ENCODE results near the gene RNF227. TPM values are rescaled to one million over a fixed set of nuclear protein-coding genes. Genes with fewer than 3 reads are reported as not detected.
A peak's percentile ranks its signal among the peaks of the same experiment; 100 is the strongest.

RNF227 gene
- total RNA-seq, 6 experiments from 2014 or later = 0.18 to 0.70 (median 0.46) TPM

DNA sequence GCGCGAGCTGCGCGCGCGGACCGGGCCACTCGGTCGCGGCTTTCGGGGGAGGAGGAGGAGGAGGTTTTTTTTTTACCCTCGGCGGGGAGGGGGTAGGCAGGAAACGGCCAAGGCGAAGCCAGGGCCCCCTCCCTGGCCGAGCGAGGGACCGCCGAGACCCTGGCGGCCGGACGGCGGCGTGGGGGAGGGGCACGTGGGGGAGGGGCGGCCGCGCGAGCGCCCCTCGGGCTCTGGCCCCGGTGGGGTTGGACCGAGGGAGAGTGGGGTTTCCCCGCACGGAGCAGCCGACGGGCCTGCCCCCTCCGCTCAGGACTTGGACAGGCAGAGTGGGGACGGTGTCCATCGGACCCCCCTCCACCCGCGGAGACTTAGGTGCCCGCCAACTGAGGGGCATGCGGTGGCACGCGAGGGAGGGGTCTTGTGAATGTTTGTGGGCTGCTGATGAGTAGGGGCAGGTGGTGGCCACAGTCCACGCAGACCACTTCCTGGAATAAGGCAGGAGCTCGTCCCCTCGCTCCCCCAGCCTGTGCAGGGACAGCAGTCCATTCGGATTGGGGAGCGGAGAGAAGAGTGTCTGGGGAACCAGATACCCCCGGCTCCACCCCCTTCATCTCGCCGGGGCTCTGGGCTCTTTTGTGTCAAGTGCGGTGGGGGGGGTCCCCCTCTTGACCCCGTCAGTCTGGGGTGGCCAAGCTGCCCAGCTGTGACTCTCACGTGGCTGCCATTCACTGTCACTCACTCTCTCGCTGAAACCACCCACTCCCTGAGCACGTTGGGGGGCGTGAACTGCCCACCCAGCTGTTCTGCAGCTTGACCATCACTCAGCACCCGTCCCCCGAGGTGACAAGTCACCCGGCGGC is 30.5 kb downstream of the RNF227 start:
- Histone ChIP-seq H3K4me1 (peaks cover 3 to 43% (median 22%) of the 10 kb centered on the region in 4 donors), H3K9me3 (no peaks in the 10 kb centered on the region), H3K36me3 (no peaks in the 10 kb centered on the region), H3K4me3 (peak overlapping the region; percentile 56 to 63 (median 59)), H3K27ac (peak overlapping the region; percentile 82 to 88 (median 82)), H3K27me3 (no peaks in the 10 kb centered on the region)
- TF ChIP-seq, protein P1, sequence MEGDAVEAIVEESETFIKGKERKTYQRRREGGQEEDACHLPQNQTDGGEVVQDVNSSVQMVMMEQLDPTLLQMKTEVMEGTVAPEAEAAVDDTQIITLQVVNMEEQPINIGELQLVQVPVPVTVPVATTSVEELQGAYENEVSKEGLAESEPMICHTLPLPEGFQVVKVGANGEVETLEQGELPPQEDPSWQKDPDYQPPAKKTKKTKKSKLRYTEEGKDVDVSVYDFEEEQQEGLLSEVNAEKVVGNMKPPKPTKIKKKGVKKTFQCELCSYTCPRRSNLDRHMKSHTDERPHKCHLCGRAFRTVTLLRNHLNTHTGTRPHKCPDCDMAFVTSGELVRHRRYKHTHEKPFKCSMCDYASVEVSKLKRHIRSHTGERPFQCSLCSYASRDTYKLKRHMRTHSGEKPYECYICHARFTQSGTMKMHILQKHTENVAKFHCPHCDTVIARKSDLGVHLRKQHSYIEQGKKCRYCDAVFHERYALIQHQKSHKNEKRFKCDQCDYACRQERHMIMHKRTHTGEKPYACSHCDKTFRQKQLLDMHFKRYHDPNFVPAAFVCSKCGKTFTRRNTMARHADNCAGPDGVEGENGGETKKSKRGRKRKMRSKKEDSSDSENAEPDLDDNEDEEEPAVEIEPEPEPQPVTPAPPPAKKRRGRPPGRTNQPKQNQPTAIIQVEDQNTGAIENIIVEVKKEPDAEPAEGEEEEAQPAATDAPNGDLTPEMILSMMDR (IDR thresholded peaks at IDR 0.05) = no peak
- TF ChIP-seq POLR2A (IDR thresholded peaks at IDR 0.05) = no peak
- peak in 1 of 4 donors; percentile 1 for ATAC-seq
- intact Hi-C loops (cut with DNase I) = no loop called here
- 0% methylated on average over 2 of the region's 64 CpGs for WGBS (ENCODE audit: insufficient coverage, low coverage, low lambda C conversion rate, missing lambda C conversion rate)
- DNase-seq = peak in 2 of 3 donors; percentile 49 to 57

DNA sequence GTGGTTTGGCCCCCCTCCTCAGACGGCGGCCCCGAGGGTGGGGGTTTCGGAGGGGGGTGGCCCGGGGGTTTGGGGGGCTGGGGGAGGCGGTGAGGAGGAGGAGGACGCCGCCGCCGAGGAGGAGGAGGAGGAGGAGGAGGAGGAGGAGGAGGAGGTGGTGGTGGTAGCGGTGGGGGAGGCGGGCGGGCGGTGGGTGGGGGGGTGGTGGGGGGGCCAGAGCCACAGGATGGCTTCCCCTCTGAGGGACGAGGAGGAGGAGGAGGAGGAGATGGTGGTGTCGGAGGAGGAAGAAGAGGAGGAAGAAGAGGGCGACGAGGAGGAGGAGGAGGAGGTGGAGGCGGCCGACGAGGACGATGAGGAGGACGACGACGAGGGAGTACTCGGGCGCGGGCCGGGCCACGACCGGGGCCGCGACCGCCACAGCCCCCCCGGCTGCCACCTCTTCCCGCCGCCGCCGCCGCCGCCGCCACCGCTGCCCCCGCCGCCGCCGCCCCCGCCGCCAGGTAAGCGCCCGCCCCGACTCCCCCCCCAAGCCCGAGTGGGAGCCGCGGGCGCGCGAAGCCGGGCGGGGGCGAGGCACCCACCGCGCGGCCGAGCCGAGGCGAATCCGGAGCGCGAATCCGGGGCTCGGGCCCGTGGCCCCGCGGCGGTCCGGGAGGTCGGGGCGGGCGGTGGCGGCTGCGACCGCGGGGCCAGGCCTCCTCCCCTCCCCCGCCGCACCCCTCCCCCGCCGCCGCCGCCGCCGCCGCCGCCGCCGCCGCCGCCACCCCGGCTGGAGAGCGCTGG is 31.3 kb downstream of the RNF227 start:
- H3K27ac ChIP-seq = peak overlapping the region in 2 of 3 donors; percentile 82 to 88

DNA sequence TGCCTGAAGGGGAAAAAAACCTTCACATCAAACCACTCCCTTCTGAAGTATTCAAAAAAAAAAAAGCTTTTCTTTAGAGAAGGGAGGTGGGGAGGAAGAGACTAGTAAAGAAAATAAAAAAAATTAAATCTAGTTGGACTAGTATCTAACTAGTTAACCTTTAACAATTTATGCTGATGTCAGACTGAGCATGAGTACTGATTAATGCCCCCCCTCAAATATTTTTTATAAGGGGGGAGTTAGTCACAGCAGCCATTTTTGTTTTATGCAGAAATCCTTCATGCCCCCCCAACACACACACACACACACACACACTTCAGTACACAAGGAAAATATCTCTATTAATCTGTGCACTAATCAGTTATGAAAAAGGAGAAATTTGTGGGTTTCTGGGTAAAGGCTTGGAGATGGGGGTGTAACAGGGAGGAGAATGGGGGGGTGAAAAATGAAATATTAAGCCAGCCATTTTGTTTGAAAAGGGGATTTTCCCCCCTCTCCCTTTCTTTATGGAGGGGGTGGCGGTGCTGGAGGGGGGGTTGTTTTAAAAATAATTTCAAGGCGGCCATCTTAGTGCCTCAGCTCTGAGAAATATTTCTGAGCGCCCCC is 32.2 kb downstream of the RNF227 start:
- Histone ChIP-seq H3K4me1 (peaks cover 3 to 34% (median 17%) of the 10 kb centered on the region in 4 donors), H3K36me3 (no peaks in the 10 kb centered on the region), H3K27me3 (no peaks in the 10 kb centered on the region), H3K27ac (no peak overlapping the region), H3K4me3 (no peak overlapping the region), H3K9me3 (no peaks in the 10 kb centered on the region)
- DNase-seq (no peak), ATAC-seq (no peak)
- TF ChIP-seq, protein P1 (IDR thresholded peaks at IDR 0.05) = no peak
- no peak for TF ChIP-seq POLR2A (IDR thresholded peaks at IDR 0.05)
- WGBS (ENCODE audit: insufficient coverage, low coverage, low lambda C conversion rate, missing lambda C conversion rate) = 34% methylated on average over 3 of the region's 3 CpGs
- intact Hi-C loops (cut with DNase I) = no loop called here

More for the DNA sequence above, 31.3 kb downstream of the RNF227 start:
- intact Hi-C loops (cut with DNase I) = no loop called here
- Histone ChIP-seq H3K9me3 (no peaks in the 10 kb centered on the region), H3K27me3 (no peaks in the 10 kb centered on the region), H3K36me3 (no peaks in the 10 kb centered on the region), H3K4me3 (peak overlapping the region; percentile 56 to 63 (median 59)), H3K4me1 (peaks cover 3 to 42% (median 21%) of the 10 kb centered on the region in 4 donors)
- TF ChIP-seq, protein P1 (IDR thresholded peaks at IDR 0.05) = no peak
- no peak for TF ChIP-seq POLR2A (IDR thresholded peaks at IDR 0.05)
- ATAC-seq = no peak
- WGBS (ENCODE audit: insufficient coverage, low coverage, low lambda C conversion rate, missing lambda C conversion rate) = 1% methylated on average over 38 of the region's 100 CpGs
- no peak for DNase-seq

DNA sequence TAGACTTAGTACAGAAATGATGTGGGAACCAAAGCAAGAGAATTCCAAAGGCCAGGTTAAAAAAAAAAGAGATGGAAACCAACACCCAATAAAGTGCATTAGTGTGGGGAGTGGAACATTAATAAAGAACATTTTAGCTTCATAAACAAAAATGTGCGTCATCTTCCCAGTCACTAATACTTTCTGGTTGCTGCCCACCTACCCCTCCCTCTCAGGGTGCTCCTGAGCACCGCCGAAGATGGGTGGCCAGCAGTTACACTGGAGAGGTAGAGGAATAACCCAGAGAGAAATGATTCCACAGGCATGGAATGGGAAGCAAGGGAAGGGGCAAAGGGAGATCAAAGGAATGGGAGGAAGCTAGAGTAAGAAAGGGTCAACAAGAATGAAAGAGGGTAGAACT is 33.5 kb downstream of the RNF227 start:
- intact Hi-C loops (cut with DNase I) = no loop called here
- peaks cover 0 to 21% (median 11%) of the 10 kb centered on the region in 4 donors for H3K4me1 ChIP-seq
- no peaks in the 10 kb centered on the region for H3K27me3 ChIP-seq
- 83% methylated on average over 1 of the region's 3 CpGs for WGBS (ENCODE audit: insufficient coverage, low coverage, low lambda C conversion rate, missing lambda C conversion rate)
- H3K27ac ChIP-seq = no peak overlapping the region
- ATAC-seq (no peak), DNase-seq (no peak)
- no peak overlapping the region for H3K4me3 ChIP-seq
- no peaks in the 10 kb centered on the region for H3K36me3 ChIP-seq
- no peaks in the 10 kb centered on the region for H3K9me3 ChIP-seq
- TF ChIP-seq POLR2A (IDR thresholded peaks at IDR 0.05) = no peak
- TF ChIP-seq, protein P1 (IDR thresholded peaks at IDR 0.05) = no peak
